HEK293T (cell line): Measurements from ENCODE around the gene TTC39C.

ENCODE experiments used
- ARNT ChIP-seq: fragments of 450-650 bp; IDR thresholded peaks from 2 replicates; pipeline ENCODE4 v1.6.1; 2017; ENCODE audit warnings: mild to moderate bottlenecking
- BHLHE40 ChIP-seq: fragments of 450-650 bp; IDR thresholded peaks from 2 replicates; pipeline ENCODE4 v1.6.1; 2016; ENCODE audit warnings: mild to moderate bottlenecking, moderate library complexity, borderline replicate concordance
- CTBP1 ChIP-seq: fragments of 450-650 bp; IDR thresholded peaks from 2 replicates; pipeline ENCODE4 v1.6.1; 2016; ENCODE audit warnings: borderline replicate concordance
- ELF4 ChIP-seq: fragments of 450-650 bp; IDR thresholded peaks from 2 replicates; pipeline ENCODE4 v1.6.1; 2017; ENCODE audit warnings: antibody characterized with exemption
- FOXK2 ChIP-seq: fragments of 450-650 bp; IDR thresholded peaks from 2 replicates; pipeline ENCODE4 v1.6.1; 2016; ENCODE audit warnings: mild to moderate bottlenecking
- FOXM1 ChIP-seq: fragments of 450-650 bp; IDR thresholded peaks from 2 replicates; pipeline ENCODE4 v1.6.1; 2017; ENCODE audit warnings: mild to moderate bottlenecking, borderline replicate concordance
- HDGF ChIP-seq: fragments of 450-650 bp; IDR thresholded peaks from 2 replicates; pipeline ENCODE4 v1.6.1; 2017; ENCODE audit warnings: antibody characterized with exemption, borderline replicate concordance
- NFRKB ChIP-seq: fragments of 450-650 bp; IDR thresholded peaks from 2 replicates; pipeline ENCODE4 v1.6.1; 2016; ENCODE audit warnings: mild to moderate bottlenecking, moderate library complexity
- SP1 ChIP-seq: fragments of 450-650 bp; IDR thresholded peaks from 2 replicates; pipeline ENCODE4 v1.6.1; 2017
- TARDBP ChIP-seq: fragments of 450-650 bp; IDR thresholded peaks from 2 replicates; pipeline ENCODE4 v1.6.1; 2016
- ZNF384 ChIP-seq: fragments of 450-650 bp; IDR thresholded peaks from 2 replicates; pipeline ENCODE4 v1.6.1; 2016

DNA sequence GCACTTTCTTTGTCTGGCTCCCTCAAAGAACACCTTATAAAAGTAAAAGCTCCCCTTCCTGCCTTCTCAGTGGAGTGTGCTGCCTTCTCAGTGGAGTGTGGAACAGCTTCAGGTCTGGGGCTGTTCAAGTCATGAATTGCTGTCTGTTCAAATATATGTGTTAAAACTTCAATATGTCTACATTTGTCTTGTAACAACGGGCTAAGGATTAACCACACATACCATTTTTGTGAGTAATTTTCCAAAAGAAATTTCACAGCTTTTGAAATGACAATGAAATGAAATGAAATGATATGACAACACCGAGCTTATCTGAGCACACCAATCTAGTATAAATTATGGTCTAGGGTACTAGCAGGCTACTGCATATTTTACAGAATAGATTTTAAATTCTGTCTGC, 167.3 kb downstream of the TTC39C start:
- no peak for TF ChIP-seq HDGF
- no peak for TF ChIP-seq ARNT
- no peak for TF ChIP-seq SP1
- TF ChIP-seq CTBP1, result no peak
- TF ChIP-seq TARDBP, result no peak
- no peak for TF ChIP-seq ELF4
- TF ChIP-seq ZNF384, result no peak
- no peak for TF ChIP-seq NFRKB
- no peak for TF ChIP-seq FOXM1
- TF ChIP-seq BHLHE40, result no peak
- TF ChIP-seq FOXK2, result no peak
